Left lobe of liver (tissue), 2 donors: Measurements from ENCODE around the gene TBL3. TPM values are rescaled to one million over a fixed set of nuclear protein-coding genes. Genes with fewer than 3 reads are reported as not detected.
A peak's percentile ranks its signal among the peaks of the same experiment; 100 is the strongest.
"Not testable (repeated sequence)": the region's sequence is repeated elsewhere in the genome, so short reads cannot be mapped to it uniquely, and the experiment has no call there.

Source experiments
- ATAC-seq: fragments of 200-7000 bp; cut with Tn5 transposase; one replicate; pipeline ENCODE4 v1.9.1; 2020; ENCODE audit warnings: mild to moderate bottlenecking, moderate library complexity
- DNase-seq: peaks from one replicate; pipeline ENCODE4 v3.0.0-alpha.2; 2020; ENCODE audit warnings: low spot score
- total RNA-seq: library from RNA; stranded (reverse); gene quantifications from one replicate; pipeline ENCODE4 v1.2.1, GENCODE V29; 2021
- donor health status: DM: no; HTN: no; CAD: no; lungs with moderate emphysema.
- donor health status: DM: no; HTN: yes; CAD: no.

The TBL3 gene
- 18.6 TPM for total RNA-seq

- ATAC-seq, result peak; percentile 92
- peak; percentile 95 for DNase-seq
These were observed at the start of gene TBL3 for GRCh38 chr16:1971796-1972489. Gene TBL3, plus strand, starts transcription at chr16:1972053. Its CDS starts 112 bp downstream, at chr16:1972165.

- ATAC-seq (no peak), DNase-seq (no peak)
These were observed 49.5 kb upstream of the TBL3 start for GRCh38 chr16:1922357-1922756.

GRCh38 chr16:1923299-1924034, 48.4 kb upstream of the TBL3 start:
- ATAC-seq, result no peak

GRCh38 chr16:1924095-1924494, 47.8 kb upstream of the TBL3 start:
- ATAC-seq (no peak), DNase-seq (no peak)

More at GRCh38 chr16:1923299-1924034, 48.4 kb upstream of the TBL3 start:
- no peak for DNase-seq

GRCh38 chr16:1926271-1926670, 45.6 kb upstream of the TBL3 start:
- DNase-seq, result no peak
- no peak for ATAC-seq

- no peak for DNase-seq
- ATAC-seq, result peak; percentile 55
These were observed 42.7 kb upstream of the TBL3 start for GRCh38 chr16:1929105-1929504.

GRCh38 chr16:1929578-1930337, 42.1 kb upstream of the TBL3 start:
- ATAC-seq (peak; percentile 90), DNase-seq (peak; percentile 91)

- DNase-seq (no peak), ATAC-seq (no peak)
These were observed 41.5 kb upstream of the TBL3 start for GRCh38 chr16:1930338-1930720.

- peak; percentile 58 for ATAC-seq
- DNase-seq, result peak; percentile 71
These were observed 39.5 kb upstream of the TBL3 start for GRCh38 chr16:1932050-1933028.

GRCh38 chr16:1933097-1933661, 38.7 kb upstream of the TBL3 start:
- peak; percentile 74 for DNase-seq
- ATAC-seq, result peak; percentile 39

GRCh38 chr16:1936945-1937479, 34.8 kb upstream of the TBL3 start:
- DNase-seq (no peak), ATAC-seq (no peak)

- peak; percentile 83 for DNase-seq
- peak; percentile 16 for ATAC-seq
These were observed 33.5 kb upstream of the TBL3 start for GRCh38 chr16:1938316-1938715.

GRCh38 chr16:1938910-1939309, 32.9 kb upstream of the TBL3 start:
- DNase-seq (no peak), ATAC-seq (no peak)

- not testable (repeated sequence) for DNase-seq, ATAC-seq
These were observed 32.0 kb upstream of the TBL3 start for GRCh38 chr16:1939833-1940232.

- ATAC-seq (peak; percentile 51), DNase-seq (peak; percentile 89)
These were observed 31.3 kb upstream of the TBL3 start for GRCh38 chr16:1940273-1941161.

GRCh38 chr16:1941162-1942046, 30.4 kb upstream of the TBL3 start:
- ATAC-seq (peak; percentile 50), DNase-seq (peak; percentile 77)

GRCh38 chr16:1942047-1942809, 29.6 kb upstream of the TBL3 start:
- peak; percentile 3 for ATAC-seq
- peak; percentile 63 for DNase-seq
